GM19324 (cell line): Measurements from ENCODE around the gene RRAD.

Experiments
- ATAC-seq: cut with Tn5 transposase; IDR thresholded peaks from one replicate; pipeline ENCODE4 v1.9.1; 2021; ENCODE audit warnings: mild to moderate bottlenecking, moderate library complexity; ENCODE audit not compliant: unreplicated experiment, low FRiP score

The RRAD gene

GRCh38 chr16:66919569-66920298 is 5.6 kb downstream of the RRAD start:
- no peak for ATAC-seq

DNA sequence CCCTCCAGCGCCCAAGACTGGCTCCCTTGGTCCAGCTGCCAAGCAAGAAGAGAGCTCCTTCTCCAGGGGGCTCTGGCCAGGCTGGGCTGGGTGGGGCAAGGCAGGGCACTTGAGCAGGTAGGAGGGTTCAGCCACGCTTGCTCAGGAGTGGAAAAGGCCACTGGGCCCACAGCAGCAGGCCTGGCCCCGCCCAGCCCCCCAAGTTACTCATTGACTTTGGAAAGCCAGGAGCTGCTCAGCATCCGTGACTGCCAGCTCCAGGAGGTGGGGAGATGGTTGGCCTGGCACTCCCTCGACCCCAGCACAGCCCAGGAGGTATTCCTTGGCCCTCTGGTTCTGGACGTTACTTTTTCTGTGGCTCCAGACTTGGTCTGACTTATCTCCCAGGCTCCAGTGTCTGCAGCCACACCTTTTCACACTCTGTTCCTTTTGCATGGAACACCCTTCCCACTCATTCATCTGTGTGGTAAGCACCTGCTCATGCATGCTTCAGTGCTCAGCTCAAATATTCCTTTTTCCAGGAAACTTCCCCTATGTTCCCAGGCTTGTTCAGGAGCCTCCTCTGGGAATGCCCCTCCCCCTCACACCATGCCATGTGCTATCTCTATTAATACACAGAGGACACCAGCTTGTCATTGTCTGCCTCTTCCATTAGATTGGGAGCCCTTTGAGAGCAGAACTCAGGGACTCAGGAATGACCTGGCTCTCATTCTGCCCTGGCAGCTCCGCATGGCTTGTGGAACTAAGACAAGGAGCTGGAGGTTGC is 6.3 kb downstream of the RRAD start, which contains the start of gene CDH16:
Gene CDH16, minus strand, starts transcription at position 83 of the 766 bp plus-strand sequence. CDS start 820 bp downstream, outside the sequence.
- no peak for ATAC-seq

DNA sequence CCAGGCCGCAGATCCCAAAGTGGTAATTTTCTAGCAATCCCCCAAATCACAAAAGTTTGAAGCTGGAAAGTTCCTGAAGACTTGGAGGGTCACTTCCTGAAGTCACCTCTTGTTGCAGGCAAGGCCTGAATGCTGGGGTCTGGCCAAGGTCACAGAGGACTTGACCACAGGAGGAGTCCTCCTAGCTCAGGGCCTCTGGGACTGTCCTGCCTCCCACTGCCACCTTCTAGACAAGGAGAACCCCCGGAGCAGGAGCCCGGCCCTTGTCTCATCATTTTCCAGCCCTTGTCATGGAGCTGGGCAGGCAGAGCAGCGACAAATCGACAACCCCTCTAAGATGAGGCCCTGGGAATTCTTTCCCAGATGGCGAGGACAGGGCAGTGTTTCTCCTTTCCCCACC is 7.0 kb downstream of the RRAD start:
- no peak for ATAC-seq

DNA sequence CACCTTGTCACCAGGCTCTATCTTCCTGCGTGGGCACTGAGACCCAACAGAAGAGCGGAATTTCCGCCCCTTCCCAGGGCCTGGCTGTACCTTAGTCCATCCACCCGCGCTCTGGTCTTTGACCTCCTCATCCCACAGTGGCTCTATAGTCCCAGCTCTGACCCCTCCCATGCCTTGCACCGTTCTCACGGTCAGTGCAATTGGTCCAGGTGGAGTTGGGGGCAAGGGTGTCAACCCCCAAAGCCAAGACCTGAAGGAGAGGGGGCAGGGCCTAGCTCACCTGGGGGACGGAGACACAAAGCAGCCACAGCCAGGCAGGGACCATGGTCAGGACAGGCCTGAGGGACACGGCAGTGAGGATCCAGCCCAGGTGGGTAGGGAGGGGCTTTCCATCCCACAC is 7.6 kb downstream of the RRAD start:
- no peak for ATAC-seq

DNA sequence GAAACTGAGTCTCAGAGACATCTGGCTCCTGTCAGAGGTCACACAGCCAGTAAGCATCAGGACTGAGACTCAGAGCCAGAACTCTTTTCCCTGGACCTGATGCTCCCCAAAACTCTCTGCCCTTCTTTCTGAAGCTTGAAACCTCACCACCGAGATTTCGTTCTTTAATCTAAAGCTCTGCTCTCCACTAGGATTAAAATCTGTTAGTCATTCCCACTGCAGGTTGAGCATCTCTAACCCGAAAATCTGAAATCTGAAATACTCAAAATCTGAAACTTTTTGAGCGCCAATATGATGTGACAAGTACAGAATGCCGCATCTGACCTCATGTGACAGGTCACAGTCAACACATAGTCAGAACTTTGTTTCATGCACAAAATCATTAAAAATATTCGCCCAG is 8.8 kb downstream of the RRAD start:
- ATAC-seq, result no peak

DNA sequence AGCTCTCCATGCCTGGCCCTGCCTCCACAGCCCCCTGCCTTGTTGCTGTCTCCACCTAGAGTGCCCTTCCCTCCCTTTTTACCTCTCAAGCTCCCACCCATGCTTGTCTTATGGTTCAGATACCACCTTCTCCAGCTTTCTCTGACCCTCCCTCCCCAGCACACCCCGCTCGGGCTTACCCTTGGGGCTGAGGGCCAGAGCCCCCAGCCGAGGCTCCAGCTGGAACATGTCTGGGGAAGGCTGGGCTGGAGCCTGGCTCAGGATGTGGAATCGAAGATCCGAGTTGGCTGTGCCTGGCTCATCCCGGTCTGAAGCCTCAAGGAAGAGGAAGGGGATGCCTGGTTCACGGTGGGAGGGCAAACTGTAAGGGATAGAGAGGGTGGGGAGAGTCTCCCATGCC is 10.3 kb downstream of the RRAD start:
- no peak for ATAC-seq

DNA sequence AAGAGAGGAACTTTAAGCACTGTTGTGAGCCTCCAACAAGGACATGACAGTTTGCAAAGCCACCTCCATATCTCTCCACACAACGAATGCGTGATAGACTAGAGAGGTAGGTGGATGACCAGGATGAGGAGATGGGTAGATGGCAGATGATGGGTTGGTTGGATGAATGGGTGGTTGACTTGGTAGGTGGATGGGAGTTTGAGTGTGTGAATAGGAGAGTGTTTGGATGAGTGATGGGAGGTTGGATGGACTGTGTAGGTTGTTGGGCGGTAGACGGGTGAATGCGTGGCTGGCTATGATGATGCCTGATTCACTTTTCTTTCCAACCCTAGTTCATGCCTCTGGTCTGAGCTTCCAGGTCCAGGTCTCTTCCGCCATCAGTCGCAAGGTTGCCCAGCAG is 10.8 kb downstream of the RRAD start:
- ATAC-seq, result no peak

GRCh38 chr16:66913711-66914110 is 11.6 kb downstream of the RRAD start:
- ATAC-seq, result no peak

GRCh38 chr16:66913081-66913480 is 12.3 kb downstream of the RRAD start:
- ATAC-seq, result no peak

DNA sequence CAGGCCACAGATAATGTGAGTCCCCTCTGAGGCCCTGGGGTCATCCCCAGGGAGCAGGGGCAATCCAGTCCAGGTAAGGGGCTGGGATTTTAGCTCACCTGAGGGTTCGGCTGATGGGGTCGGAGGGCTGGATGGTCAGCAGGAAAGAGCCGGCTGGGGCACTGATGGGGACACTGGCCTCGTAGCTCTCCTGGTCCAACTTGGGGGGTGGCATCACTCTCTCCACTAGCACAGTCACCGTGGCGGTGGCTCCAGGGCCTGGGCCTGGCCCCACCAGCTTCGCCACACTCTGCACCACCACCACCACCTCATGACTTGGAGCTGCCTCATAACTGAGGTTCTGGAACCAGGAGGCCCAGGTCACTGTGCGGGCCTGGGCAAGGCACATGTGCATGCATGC is 13.5 kb downstream of the RRAD start:
- ATAC-seq, result no peak

- ATAC-seq, result no peak
Observed at GRCh38 chr16:66911112-66911511, 14.2 kb downstream of the RRAD start.

- ATAC-seq, result no peak
Observed at GRCh38 chr16:66910175-66910940, 15.0 kb downstream of the RRAD start.

DNA sequence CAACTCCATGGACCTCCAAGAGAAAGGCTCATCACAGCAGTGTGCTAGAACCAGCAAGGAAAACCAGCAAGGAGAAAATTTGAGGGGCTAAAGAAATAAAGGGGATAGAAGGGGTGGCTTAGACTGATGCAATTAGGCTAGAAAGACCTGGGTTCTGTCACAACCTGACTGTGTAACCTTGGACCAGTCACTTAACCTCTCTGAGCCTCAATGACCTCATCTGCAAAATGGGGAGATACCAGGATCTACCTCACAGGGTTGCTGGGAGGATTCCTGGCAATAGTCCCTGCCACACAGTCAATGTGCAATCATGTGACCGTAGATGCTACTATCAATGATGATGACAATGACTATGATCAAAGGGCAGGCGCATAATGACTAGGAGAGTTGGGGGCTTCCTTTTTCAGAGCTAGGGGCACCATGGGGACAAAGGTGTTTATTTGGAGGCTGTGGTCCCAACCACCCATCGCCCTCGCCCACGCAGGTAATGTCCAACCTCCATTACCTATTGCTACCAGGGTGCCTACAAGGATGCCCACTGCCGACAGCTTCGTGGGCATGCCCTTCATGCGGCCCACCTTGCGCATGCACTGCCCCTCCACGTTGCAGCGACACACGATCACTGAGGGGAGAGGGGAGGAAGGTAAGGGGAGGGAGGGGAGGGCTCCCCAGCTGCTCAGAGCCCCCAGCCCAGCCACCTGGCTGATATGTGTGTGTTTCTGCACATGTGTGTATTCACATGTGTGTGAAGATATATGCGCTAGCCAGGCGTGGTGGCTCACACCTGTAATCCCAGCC is 16.4 kb downstream of the RRAD start:
- no peak for ATAC-seq

DNA sequence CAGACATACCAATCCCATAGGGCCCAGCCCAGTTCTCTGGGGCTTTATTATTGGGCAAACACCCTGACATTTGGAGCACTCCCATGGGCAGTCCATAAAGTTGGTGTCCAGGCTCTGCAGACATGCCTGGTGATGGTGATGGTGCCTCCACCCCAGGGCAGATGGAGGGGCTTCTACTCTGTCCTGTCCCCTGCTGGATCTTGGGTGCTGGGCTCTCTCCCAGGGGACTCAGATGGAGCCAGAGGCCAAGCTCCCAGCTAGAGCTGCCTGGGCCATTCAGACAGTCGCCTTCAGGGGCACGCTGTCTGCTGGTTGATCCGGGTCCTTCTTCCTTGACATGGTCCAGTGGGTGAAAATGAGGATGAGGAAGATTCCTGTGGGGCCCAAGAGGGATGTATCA is 17.2 kb downstream of the RRAD start:
- no peak for ATAC-seq

DNA sequence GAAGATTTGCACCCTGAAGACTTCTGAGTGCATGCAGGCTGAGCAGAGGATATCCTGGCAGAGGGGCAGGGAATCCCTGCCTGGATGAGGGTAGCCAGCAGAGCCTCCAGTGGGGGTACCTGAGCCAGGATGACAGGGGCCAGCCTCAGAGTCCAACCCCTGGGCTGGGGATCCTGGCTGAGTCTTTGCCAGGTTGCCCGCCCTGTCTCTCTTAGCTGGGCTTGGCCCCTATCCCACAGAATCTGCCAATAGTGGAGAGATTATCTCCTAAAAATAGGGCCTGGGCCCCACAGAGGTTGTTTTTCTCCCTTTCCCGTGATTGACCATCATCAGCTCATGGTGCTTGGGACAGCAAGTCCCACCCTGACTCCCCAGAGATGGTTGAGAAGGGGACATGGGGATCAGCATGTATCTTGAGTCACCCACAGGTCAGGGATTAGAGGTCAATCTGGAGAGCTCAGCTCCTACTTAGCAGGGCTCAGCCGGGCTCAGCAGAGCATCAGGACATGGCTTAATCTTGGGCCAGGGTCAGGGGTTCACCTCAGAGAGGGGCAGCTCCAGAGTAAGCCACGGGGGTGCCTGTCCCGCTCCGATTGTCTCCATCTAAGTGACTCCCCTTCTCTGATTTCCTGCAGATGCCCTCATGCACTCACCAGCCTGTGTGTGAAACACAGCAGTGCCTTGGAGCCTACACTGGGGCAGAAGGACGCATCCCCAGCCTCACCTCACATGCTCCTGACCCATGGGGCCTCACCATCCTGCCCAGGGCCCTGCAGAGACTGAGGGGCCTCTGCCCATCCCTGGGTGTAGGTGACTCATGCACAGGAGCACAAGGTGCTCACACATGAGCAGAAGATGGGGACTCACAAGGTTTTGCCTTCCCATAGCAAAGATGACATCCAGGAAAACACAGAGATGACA is 18.2 kb downstream of the RRAD start:
- no peak for ATAC-seq

DNA sequence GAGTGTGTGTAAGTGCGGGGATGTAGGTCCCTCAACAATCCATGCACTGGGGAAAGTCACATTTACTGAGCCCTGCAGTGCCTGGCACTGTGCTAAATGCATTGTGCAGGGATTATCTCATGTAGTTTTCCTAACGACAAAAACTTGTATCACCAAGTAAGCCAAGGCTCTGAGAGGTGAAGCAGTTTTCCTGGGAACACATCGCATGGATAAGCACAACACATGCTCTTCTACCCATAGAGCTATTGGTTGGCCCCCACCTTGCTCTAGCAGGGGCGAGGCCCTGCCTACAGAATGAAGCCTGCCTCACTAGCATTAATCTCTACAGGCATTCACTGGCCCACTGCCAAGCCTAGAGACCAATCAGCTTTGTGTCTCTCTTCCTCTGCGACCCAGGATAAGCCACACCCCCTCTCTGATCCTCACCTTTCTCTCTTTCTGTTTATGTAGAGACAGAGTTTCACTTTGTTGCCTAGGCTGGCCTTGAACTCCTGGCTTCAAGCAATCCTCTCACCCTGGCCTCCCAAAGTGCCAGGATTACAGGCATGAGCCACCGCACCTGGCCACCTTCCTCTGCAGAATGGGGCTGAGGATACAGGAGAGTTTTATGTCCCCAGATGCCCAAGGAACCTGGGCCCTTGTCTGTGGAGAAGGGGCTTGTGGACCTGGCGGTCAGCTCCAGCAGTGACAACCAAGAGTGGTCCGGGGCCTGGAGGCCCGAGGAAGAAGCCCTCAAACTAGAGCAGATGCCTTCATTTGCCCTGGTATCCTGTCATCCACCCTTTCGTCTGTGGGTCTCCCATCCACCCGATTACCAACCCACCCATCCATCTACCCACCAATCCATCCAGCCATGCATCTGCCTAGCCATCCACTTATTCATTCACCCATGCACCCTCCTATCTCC is 19.4 kb downstream of the RRAD start:
- no peak for ATAC-seq

GRCh38 chr16:66904846-66905632 is 20.3 kb downstream of the RRAD start:
- no peak for ATAC-seq

DNA sequence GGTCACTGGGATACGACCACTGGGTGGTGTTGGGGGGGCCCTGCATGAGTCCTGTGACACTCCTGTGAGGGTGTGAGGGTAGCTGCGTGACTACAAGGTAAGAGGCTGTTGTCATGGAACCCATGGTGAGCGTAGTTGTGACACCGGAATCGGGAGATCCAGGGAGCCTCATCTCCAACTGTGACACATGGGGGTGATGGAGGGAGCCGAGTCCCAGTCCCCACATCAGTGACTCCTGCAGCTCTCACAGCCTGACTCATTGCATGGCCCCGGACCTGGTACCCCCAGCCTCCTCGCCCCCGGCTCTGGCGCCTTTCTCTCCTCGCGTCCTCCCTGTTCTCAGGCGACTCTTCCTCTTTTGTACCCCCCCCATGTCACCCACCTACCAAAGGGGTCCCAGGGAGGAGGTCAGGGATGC is 20.9 kb downstream of the RRAD start:
- no peak for ATAC-seq
